Smooth muscle cell (in vitro differentiated cells): ENCODE data around the gene MARVELD3. TPM values are rescaled to one million over a fixed set of nuclear protein-coding genes. Genes with fewer than 3 reads are reported as not detected.

Experiments
- DNase-seq: peaks from one replicate; lab custom pipeline; 2025; ENCODE audit not compliant: unreplicated experiment; lab: John Stamatoyannopoulos, UW
- H2AFZ ChIP-seq: fragments of 200-600 bp; sonication (generic); 2 replicates; pipeline ENCODE4 v1.6.0; 2016; ENCODE audit warnings: antibody characterized with exemption, low read depth, mild to moderate bottlenecking
- H3F3A ChIP-seq: fragments of 200-600 bp; sonication (generic); 2 replicates; pipeline ENCODE4 v1.6.0; 2017; ENCODE audit warnings: antibody characterized with exemption, low read depth
- H3K27ac ChIP-seq: fragments of 200-600 bp; sonication (generic); 2 replicates; pipeline ENCODE4 v1.5.1; 2016; ENCODE audit warnings: low read depth, mild to moderate bottlenecking
- H3K27me3 ChIP-seq: fragments of 200-600 bp; sonication (generic); 2 replicates; pipeline ENCODE4 v1.6.1; 2016; ENCODE audit warnings: low read depth, mild to moderate bottlenecking
- H3K36me3 ChIP-seq: fragments of 200-600 bp; sonication (generic); 2 replicates; pipeline ENCODE4 v1.5.1; 2016; ENCODE audit warnings: low read depth
- H3K4me1 ChIP-seq: fragments of 200-600 bp; sonication (generic); 2 replicates; pipeline ENCODE4 v1.5.1; 2016; ENCODE audit warnings: low read depth
- H3K4me2 ChIP-seq: fragments of 200-600 bp; sonication (generic); 2 replicates; pipeline ENCODE4 v1.6.0; 2016; ENCODE audit warnings: mild to moderate bottlenecking
- H3K4me3 ChIP-seq: fragments of 200-600 bp; sonication (generic); 2 replicates; pipeline ENCODE4 v1.5.1; 2016; ENCODE audit warnings: mild to moderate bottlenecking
- H3K79me2 ChIP-seq: fragments of 200-600 bp; sonication (generic); 2 replicates; pipeline ENCODE4 v1.6.0; 2016; ENCODE audit warnings: low read depth, mild to moderate bottlenecking
- H3K9ac ChIP-seq: fragments of 200-600 bp; sonication (generic); 2 replicates; pipeline ENCODE4 v1.6.0; 2016; ENCODE audit warnings: low read depth
- H3K9me3 ChIP-seq: fragments of 200-600 bp; sonication (generic); replicated peaks from 2 replicates; pipeline ENCODE4 v1.5.1; 2016; ENCODE audit warnings: low read depth
- H4K20me1 ChIP-seq: fragments of 200-600 bp; sonication (generic); 2 replicates; pipeline ENCODE4 v1.6.0; 2016; ENCODE audit warnings: low read depth
- WGBS: methylation state at CpG from one replicate; pipeline ENCODE4 v1.1.7; 2016; ENCODE audit warnings: low lambda C conversion rate; 5-methylcytosine and 5-hydroxymethylcytosine counted together
- polyA plus RNA-seq: library from polyadenylated mRNA; unstranded; fragments of >200 nt; fragmentation: Nextera tagmentation; extraction: Ambion mirVana; gene quantifications from 2 replicates; pipeline ENCODE4 v1.2.1, GENCODE V29; 2016
- total RNA-seq: library from RNA; depleted of rRNA; stranded (reverse); fragments of >200 nt; gene quantifications from 2 replicates; pipeline ENCODE4 v1.2.3, GENCODE V29; 2014
- TF ChIP-seq, protein P1 (sequence below): fragments of 200-600 bp; sonication (generic); IDR thresholded peaks from 2 replicates; pipeline ENCODE4 v1.5.1; 2017; ENCODE audit warnings: borderline replicate concordance, mild to moderate bottlenecking, antibody characterized with exemption; ENCODE audit not compliant: insufficient read depth, poor library complexity, severe bottlenecking

MARVELD3 gene
- total and polyA plus RNA-seq, 2 experiments from 2014 or later: 1.5 to 2.4 TPM

DNA sequence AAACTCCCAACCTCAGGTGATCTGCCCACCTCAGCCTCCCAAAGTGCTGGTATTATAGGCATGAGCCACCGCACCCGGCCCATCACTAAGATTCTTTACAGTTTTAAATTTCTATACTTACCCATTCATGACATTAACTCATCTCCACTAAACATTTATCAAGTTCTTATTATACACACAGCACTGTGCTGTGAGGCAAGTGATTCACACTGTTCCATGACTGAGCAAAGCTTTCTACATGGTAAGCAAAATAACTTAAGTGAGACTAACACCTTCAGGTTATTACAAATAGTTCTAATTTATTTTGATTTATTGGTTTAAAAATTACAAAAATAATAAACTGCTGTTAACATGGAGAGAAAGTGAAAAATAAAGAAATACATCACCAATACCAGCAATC, 33.5 kb downstream of the MARVELD3 start:
- H3K36me3 ChIP-seq: peaks cover 12% of the 10 kb centered on the region
- H3K4me3 ChIP-seq: no peak overlapping the region
- H3K9ac ChIP-seq: no peak overlapping the region
- no peaks in the 10 kb centered on the region for H4K20me1 ChIP-seq
- no peak for DNase-seq
- no peak overlapping the region for H2AFZ ChIP-seq
- H3K27ac ChIP-seq: no peak overlapping the region
- H3K4me2 ChIP-seq: no peak overlapping the region
- TF ChIP-seq, protein P1, sequence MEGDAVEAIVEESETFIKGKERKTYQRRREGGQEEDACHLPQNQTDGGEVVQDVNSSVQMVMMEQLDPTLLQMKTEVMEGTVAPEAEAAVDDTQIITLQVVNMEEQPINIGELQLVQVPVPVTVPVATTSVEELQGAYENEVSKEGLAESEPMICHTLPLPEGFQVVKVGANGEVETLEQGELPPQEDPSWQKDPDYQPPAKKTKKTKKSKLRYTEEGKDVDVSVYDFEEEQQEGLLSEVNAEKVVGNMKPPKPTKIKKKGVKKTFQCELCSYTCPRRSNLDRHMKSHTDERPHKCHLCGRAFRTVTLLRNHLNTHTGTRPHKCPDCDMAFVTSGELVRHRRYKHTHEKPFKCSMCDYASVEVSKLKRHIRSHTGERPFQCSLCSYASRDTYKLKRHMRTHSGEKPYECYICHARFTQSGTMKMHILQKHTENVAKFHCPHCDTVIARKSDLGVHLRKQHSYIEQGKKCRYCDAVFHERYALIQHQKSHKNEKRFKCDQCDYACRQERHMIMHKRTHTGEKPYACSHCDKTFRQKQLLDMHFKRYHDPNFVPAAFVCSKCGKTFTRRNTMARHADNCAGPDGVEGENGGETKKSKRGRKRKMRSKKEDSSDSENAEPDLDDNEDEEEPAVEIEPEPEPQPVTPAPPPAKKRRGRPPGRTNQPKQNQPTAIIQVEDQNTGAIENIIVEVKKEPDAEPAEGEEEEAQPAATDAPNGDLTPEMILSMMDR: no peak
- no peaks in the 10 kb centered on the region for H3F3A ChIP-seq
- H3K27me3 ChIP-seq: no peaks in the 10 kb centered on the region
- WGBS: 100% methylated on average over 2 of the region's 2 CpGs
- H3K4me1 ChIP-seq: no peaks in the 10 kb centered on the region
- H3K79me2 ChIP-seq: no peaks in the 10 kb centered on the region
- H3K9me3 ChIP-seq: no peaks in the 10 kb centered on the region

DNA sequence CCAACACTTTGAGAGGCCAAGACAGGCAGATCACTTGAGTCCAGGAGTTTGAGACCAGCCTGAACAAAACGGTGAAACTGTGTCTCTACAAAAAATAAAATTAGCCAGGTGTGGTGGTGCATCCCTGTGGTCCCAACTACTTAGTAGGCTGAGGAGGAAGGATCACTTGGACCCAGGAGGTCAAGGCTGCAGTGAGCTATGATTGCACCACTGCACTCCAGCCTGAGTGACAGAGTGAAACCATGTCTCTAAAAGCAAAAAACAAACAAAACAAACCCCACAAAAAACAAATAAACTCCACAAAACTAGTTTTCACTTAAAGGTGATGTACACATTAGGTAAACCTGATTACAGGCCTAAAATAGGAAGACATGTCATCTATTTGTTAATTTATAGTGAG, 40.3 kb downstream of the MARVELD3 start:
- Histone ChIP-seq H3K36me3 (peaks cover 28% of the 10 kb centered on the region), H3K79me2 (no peaks in the 10 kb centered on the region)
- 96% methylated on average over 1 of the region's 1 CpG for WGBS

DNA sequence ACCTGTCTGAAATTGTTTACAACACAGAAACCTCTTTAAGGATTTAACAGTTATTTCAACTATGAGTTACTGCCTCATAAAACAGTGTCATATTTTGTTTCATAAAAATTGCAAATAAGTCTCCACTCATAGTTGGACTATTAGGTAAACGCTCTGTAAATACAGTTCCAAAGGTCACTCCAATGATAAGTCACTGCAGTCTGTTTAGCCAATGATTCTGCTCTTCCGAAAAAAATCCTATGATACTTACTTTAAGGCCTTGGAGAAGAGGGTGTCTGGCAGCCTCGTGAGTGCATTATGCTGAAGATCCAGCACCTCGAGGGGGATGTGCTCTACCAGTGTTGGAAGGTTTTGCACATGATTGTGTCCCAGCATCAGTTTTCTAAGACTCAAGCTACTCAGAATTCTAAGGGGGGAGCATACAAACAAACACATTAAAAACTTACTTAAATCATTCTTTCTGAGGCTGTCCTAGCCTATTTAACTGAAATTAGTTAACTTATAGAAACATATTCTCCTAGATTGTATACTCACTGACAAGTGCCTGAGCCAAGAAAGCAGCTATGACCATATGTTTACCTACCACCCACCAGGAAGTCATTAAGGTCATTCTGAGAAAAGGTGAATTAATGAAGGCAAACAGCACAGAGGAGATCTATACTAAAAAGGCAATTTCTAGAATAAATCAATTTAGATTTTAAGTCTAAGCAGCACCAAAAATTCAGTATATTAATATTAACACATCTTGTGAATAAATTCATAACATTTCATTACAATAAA, 41.1 kb downstream of the MARVELD3 start:
- Histone ChIP-seq H3K36me3 (peaks cover 28% of the 10 kb centered on the region), H3K79me2 (no peaks in the 10 kb centered on the region), H3K4me1 (no peaks in the 10 kb centered on the region), H3K4me2 (no peak overlapping the region), H3K9ac (no peak overlapping the region), H3K4me3 (no peak overlapping the region), H3K9me3 (no peaks in the 10 kb centered on the region), H4K20me1 (no peaks in the 10 kb centered on the region), H3F3A (no peaks in the 10 kb centered on the region), H3K27me3 (no peaks in the 10 kb centered on the region), H2AFZ (no peak overlapping the region), H3K27ac (no peak overlapping the region)
- no peak for DNase-seq
- TF ChIP-seq, protein P1: no peak
- 93% methylated on average over 4 of the region's 4 CpGs for WGBS

More for the DNA sequence above, 40.3 kb downstream of the MARVELD3 start:
- Histone ChIP-seq H3K27me3 (no peaks in the 10 kb centered on the region), H3K27ac (no peak overlapping the region), H3K9me3 (no peaks in the 10 kb centered on the region), H3F3A (no peaks in the 10 kb centered on the region), H4K20me1 (no peaks in the 10 kb centered on the region), H3K4me3 (no peak overlapping the region), H3K4me2 (no peak overlapping the region), H3K4me1 (no peaks in the 10 kb centered on the region), H3K9ac (no peak overlapping the region), H2AFZ (no peak overlapping the region)
- DNase-seq: no peak
- TF ChIP-seq, protein P1: no peak

DNA sequence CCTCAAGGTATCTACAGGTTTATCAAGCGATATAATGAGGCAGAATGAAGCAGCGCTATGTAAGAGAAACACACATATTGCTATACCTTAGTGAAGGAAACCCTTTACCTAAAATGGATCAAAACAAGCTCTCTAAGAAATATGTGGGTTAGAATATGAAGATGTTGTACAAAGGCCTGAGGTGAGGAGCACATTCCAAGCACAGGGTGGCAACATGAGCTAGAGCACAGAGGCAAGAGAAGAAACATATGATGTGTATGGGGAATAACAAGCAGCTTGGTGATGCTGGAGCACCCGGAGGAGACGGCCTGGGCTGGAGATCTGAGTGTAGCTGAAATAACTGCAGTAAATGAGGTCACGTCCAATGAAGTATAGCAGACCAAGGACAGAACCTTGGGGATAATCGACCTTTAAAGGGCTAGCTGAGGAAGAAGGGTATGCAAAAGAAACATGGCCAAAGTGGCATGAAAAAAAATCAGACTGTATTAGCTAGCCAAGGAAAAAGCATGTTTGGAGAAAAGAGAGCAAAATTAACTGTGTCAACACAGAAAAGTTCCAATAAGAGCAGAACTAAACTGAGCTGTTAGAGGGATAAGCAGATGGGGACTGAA, 44.0 kb downstream of the MARVELD3 start:
- 97% methylated on average over 6 of the region's 6 CpGs for WGBS
- Histone ChIP-seq H3K4me3 (no peak overlapping the region), H3K4me1 (no peaks in the 10 kb centered on the region), H3K9ac (no peak overlapping the region), H3K27me3 (no peaks in the 10 kb centered on the region), H2AFZ (no peak overlapping the region), H3K27ac (no peak overlapping the region), H3K36me3 (peaks cover 25% of the 10 kb centered on the region), H3K79me2 (no peaks in the 10 kb centered on the region), H3K4me2 (no peak overlapping the region), H3K9me3 (no peaks in the 10 kb centered on the region), H3F3A (no peaks in the 10 kb centered on the region), H4K20me1 (no peaks in the 10 kb centered on the region)
- DNase-seq: no peak
- TF ChIP-seq, protein P1: no peak
